Endothelial cell of umbilical vein (primary cell): ENCODE data around the gene GNPDA1. TPM values are rescaled to one million over a fixed set of nuclear protein-coding genes. Genes with fewer than 3 reads are reported as not detected.

Experiments used
- BruUV-seq: library from RNA; stranded (reverse); fragments of 400-500 nt; replicated peaks from 2 replicates; lab custom pipeline; 2021; lab: Mats Ljungman, UMichigan
- CTCF ChIA-PET: fragments of 300-600, 350-600 bp; sonication (Branson Sonifier 250); formaldehyde crosslinking; loops from one replicate; lab custom pipeline; 2021; ENCODE audit warnings: antibody characterized with exemption, inconsistent platforms; lab: Charles Lee
- POLR2A ChIA-PET: fragments of 300-600, 350-600 bp; sonication (Branson Sonifier 250); formaldehyde crosslinking; loops from one replicate; lab custom pipeline; 2021; ENCODE audit warnings: antibody characterized with exemption, inconsistent platforms; lab: Charles Lee
- DNase-seq: peaks from one replicate; pipeline ENCODE4 v3.0.0-alpha.2; 2011; ENCODE audit warnings: low read depth, low spot score
- FAIRE-seq: peaks from 2 replicates; lab custom pipeline; 2011; peaks lifted over from hg19 to GRCh38; lab: Jason Lieb, UNC
- H2AFZ ChIP-seq: 2 replicates; pipeline ENCODE4 v1.6.0; 2012; ENCODE audit warnings: low read depth, low read length, control low read depth, inconsistent platforms
- H3K27ac ChIP-seq: 2 replicates; pipeline ENCODE4 v1.5.1; 2011; ENCODE audit warnings: low read depth, mild to moderate bottlenecking, control low read depth, low read length, moderate library complexity; ENCODE audit not compliant: insufficient read depth
- H3K27me3 ChIP-seq, 2 experiments: 2 replicates each; pipeline versions ENCODE4 v1.6.0 to v1.6.1; 2011; ENCODE audit warnings: low read length in 2 of 2, mixed read lengths in 1 of 2; ENCODE audit not compliant: control insufficient read depth in 2 of 2, insufficient read depth in 2 of 2
- H3K36me3 ChIP-seq, 2 experiments: 2 replicates in 1 of 2; 3 replicates in 1 of 2; pipeline ENCODE4 v1.5.1; 2011; ENCODE audit warnings: low read length in 2 of 2, mild to moderate bottlenecking in 1 of 2, moderate library complexity in 1 of 2; ENCODE audit not compliant: control insufficient read depth in 2 of 2, insufficient read depth in 2 of 2; ENCODE audit errors: extremely low read depth in 1 of 2
- H3K4me1 ChIP-seq: 3 replicates; pipeline ENCODE4 v1.5.1; 2011; ENCODE audit warnings: mild to moderate bottlenecking, low read length; ENCODE audit not compliant: control insufficient read depth, insufficient read depth; ENCODE audit errors: extremely low read depth
- H3K4me2 ChIP-seq: 2 replicates; pipeline ENCODE4 v1.6.1; 2011; ENCODE audit warnings: low read length, control low read depth, mixed read lengths; ENCODE audit not compliant: insufficient read depth
- H3K4me3 ChIP-seq, 3 experiments: fragments of 200-600 bp in 1 of 3; sonication (generic), shearing (Covaris generic) in 1 of 3; replicated peaks in 1 of 3; 2 replicates each; pipeline ENCODE4 v1.5.1; 2011 to 2016; ENCODE audit warnings: control low read depth in 3 of 3, low read length in 3 of 3, mild to moderate bottlenecking in 2 of 3, inconsistent platforms in 1 of 3, low read depth in 1 of 3, moderate library complexity in 1 of 3; ENCODE audit not compliant: insufficient read depth in 1 of 3
- H3K79me2 ChIP-seq: 2 replicates; pipeline ENCODE4 v1.6.0; 2012; ENCODE audit warnings: low read length, inconsistent platforms; ENCODE audit not compliant: control insufficient read depth, insufficient read depth
- H3K9ac ChIP-seq: replicated peaks from 2 replicates; pipeline ENCODE3; 2011; ENCODE audit warnings: low read length, control low read depth; ENCODE audit not compliant: insufficient read depth; ENCODE audit errors: extremely low read depth
- H3K9me1 ChIP-seq: replicated peaks from 3 replicates; pipeline ENCODE4 v1.6.0; 2011; ENCODE audit warnings: mild to moderate bottlenecking, low read length; ENCODE audit not compliant: control insufficient read depth, insufficient read depth; ENCODE audit errors: extremely low read depth
- H3K9me3 ChIP-seq: replicated peaks from 2 replicates; pipeline ENCODE4 v1.5.1; 2012; ENCODE audit warnings: low read length, inconsistent platforms; ENCODE audit not compliant: control insufficient read depth, insufficient read depth
- H4K20me1 ChIP-seq: replicated peaks from 2 replicates; pipeline ENCODE3; 2011; ENCODE audit warnings: mild to moderate bottlenecking, low read length; ENCODE audit not compliant: control insufficient read depth, insufficient read depth; ENCODE audit errors: extremely low read depth
- EZH2 ChIP-seq: IDR thresholded peaks from 2 replicates; pipeline ENCODE4 v1.6.1; 2012; ENCODE audit warnings: borderline replicate concordance, low read depth, mild to moderate bottlenecking, moderate library complexity, low read length, inconsistent platforms; ENCODE audit not compliant: severe bottlenecking
- JUN ChIP-seq: IDR thresholded peaks from 2 replicates; pipeline ENCODE4 v1.6.1; 2011; ENCODE audit warnings: borderline replicate concordance, low read depth; ENCODE audit not compliant: insufficient read length, insufficient read depth
- MYC ChIP-seq: IDR thresholded peaks from one replicate; pipeline ENCODE4 v1.6.1; 2011; ENCODE audit warnings: mild to moderate bottlenecking, low read depth, low read length
- POLR2A ChIP-seq: IDR thresholded peaks from 2 replicates; pipeline ENCODE4 v1.6.1; 2012; ENCODE audit warnings: low read depth, mild to moderate bottlenecking, control low read depth, low read length
- POLR2AphosphoS5 ChIP-seq: IDR thresholded peaks from 2 replicates; pipeline ENCODE4 v1.6.1; 2012; ENCODE audit warnings: low read depth, mild to moderate bottlenecking, control low read depth, low read length, moderate library complexity; ENCODE audit not compliant: insufficient read depth
- dilution Hi-C: fragments of 300-500 bp; cut with MboI; formaldehyde crosslinking; loops from one replicate; pipeline ENCODE4 v1.15.0; 2019; ENCODE audit warnings: low sequenced_read_pairs; ENCODE audit not compliant: extremely low pct_ligation_motif_present
- intact Hi-C: fragments of 100-400 bp; cut with micrococcal nuclease; formaldehyde crosslinking; loops from one replicate; pipeline ENCODE4 v1.10.0; 2022
- polyA plus RNA-seq, 4 experiments: library from polyadenylated mRNA; depleted of rRNA in 3 of 4; stranded (reverse) in 3 of 4; unstranded in 1 of 4; fragments of >200 nt; gene quantifications; 2 replicates each; pipeline versions ENCODE4 v1.2.1 to v1.2.3, GENCODE V29; 2011 to 2012; ENCODE audit warnings: missing spikeins in 1 of 4
- total RNA-seq: library from RNA; stranded (reverse); gene quantifications from 2 replicates; pipeline ENCODE4 v1.2.3, GENCODE V29; 2021
- TF ChIP-seq, protein P1 (sequence below), 2 donors: IDR thresholded peaks; 1 replicate in 1 of 2; 2 replicates in 1 of 2; pipeline ENCODE4 v1.5.1; 2011; ENCODE audit warnings: low read length in 2 of 2, mild to moderate bottlenecking in 2 of 2, moderate library complexity in 2 of 2, control low read depth in 1 of 2, inconsistent platforms in 1 of 2, low read depth in 1 of 2; ENCODE audit not compliant: insufficient read depth in 1 of 2; ENCODE audit errors: extremely low read depth in 1 of 2

Gene GNPDA1
- total and polyA plus RNA-seq, 2 donors (not counting 3 experiments of a cell fraction or from before 2014, with no cell fraction given) = 22.5 to 49.3 TPM

- no TSS peak for BruUV-seq
- TF ChIP-seq POLR2AphosphoS5 = no peak
- TF ChIP-seq, protein P1, sequence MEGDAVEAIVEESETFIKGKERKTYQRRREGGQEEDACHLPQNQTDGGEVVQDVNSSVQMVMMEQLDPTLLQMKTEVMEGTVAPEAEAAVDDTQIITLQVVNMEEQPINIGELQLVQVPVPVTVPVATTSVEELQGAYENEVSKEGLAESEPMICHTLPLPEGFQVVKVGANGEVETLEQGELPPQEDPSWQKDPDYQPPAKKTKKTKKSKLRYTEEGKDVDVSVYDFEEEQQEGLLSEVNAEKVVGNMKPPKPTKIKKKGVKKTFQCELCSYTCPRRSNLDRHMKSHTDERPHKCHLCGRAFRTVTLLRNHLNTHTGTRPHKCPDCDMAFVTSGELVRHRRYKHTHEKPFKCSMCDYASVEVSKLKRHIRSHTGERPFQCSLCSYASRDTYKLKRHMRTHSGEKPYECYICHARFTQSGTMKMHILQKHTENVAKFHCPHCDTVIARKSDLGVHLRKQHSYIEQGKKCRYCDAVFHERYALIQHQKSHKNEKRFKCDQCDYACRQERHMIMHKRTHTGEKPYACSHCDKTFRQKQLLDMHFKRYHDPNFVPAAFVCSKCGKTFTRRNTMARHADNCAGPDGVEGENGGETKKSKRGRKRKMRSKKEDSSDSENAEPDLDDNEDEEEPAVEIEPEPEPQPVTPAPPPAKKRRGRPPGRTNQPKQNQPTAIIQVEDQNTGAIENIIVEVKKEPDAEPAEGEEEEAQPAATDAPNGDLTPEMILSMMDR (IDR thresholded peaks at IDR 0.05; ENCODE audit: extremely low read depth in 1 of 2, insufficient read depth in 1 of 2, low read depth in 1 of 2, low read length in 2 of 2) = peak; percentile 41 to 47
- no peak for TF ChIP-seq EZH2
- TF ChIP-seq POLR2A = no peak
- TF ChIP-seq JUN = no peak
- TF ChIP-seq MYC = no peak
- intact Hi-C loops = loop anchor here (1.0 kb wide), 6 partner anchors 71 to 268 kb away; no protein-coding TSS in a partner anchor
- POLR2A ChIA-PET = interaction anchor here (0.8 to 1.6 kb wide), 5 partner anchors 9 to 268 kb away, joined by 3 to 6 read pairs (median 3); partner anchors contain the start of genes DELE1 and RNF14
- peak; percentile 64 for FAIRE-seq
- Histone ChIP-seq H3K36me3 (no peaks in the 10 kb centered on the region), H3K79me2 (no peaks in the 10 kb centered on the region), H2AFZ (no peak overlapping the region), H3K27me3 (no peaks in the 10 kb centered on the region), H3K4me3 (no peak overlapping the region), H3K27ac (no peak overlapping the region), H3K9me3 (no peaks in the 10 kb centered on the region), H3K4me2 (no peak overlapping the region), H3K9me1 (no peaks in the 10 kb centered on the region), H3K4me1 (peaks cover 31% of the 10 kb centered on the region), H3K9ac (no peak overlapping the region), H4K20me1 (no peaks in the 10 kb centered on the region)
- DNase-seq = no peak
- dilution Hi-C loops = no loop called here
- CTCF ChIA-PET = interaction anchor here (0.6 to 9.7 kb wide), 65 partner anchors 9 to 368 kb away, joined by 3 to 303 read pairs (median 6); partner anchors contain the start of genes ARAP3, DELE1, PCDH1 and RNF14
Observed at GRCh38 chr5:141960018-141960417, 52.8 kb downstream of the GNPDA1 start.
